ENCODE data around the gene ITPKC. TPM values are rescaled to one million over a fixed set of nuclear protein-coding genes. Genes with fewer than 3 reads are reported as not detected.
"Not testable (repeated sequence)": the region's sequence is repeated elsewhere in the genome, so short reads cannot be mapped to it uniquely, and the experiment has no call there.

ITPKC gene
- total RNA-seq, 1 donor from 2014 or later: 19.7 TPM

GRCh38 chr19:40726279-40726678 lies 9.4 kb downstream of the ITPKC start:
- H4K20me1 ChIP-seq (ENCODE audit: insufficient read depth, low read length): peaks cover 36% of the 10 kb centered on the region
- Mint-ChIP-seq H3K9me3 (ENCODE audit: unreplicated experiment) (no peaks in the 10 kb centered on the region), H3K4me3 (ENCODE audit: unreplicated experiment) (no peak overlapping the region), H3K36me3 (ENCODE audit: low read depth, unreplicated experiment) (peaks cover 29% of the 10 kb centered on the region), H3K27ac (ENCODE audit: unreplicated experiment) (no peak overlapping the region), H3K4me1 (ENCODE audit: low read depth, unreplicated experiment) (peaks cover 11% of the 10 kb centered on the region), H3K27me3 (ENCODE audit: low read depth, unreplicated experiment) (no peaks in the 10 kb centered on the region)
- no peak overlapping the region for H3K9ac ChIP-seq (ENCODE audit: low read length)
- no peaks in the 10 kb centered on the region for H3K9me3 ChIP-seq (ENCODE audit: insufficient read depth, low read depth, low read length)
- H3K36me3 ChIP-seq (ENCODE audit: insufficient read depth, low read length): peaks cover 22% of the 10 kb centered on the region
- no peaks in the 10 kb centered on the region for H3K27me3 ChIP-seq (ENCODE audit: insufficient read depth, low read length)
- no peak overlapping the region for H2AFZ ChIP-seq (ENCODE audit: low read depth, low read length)
- peaks cover 46% of the 10 kb centered on the region for H3K79me2 ChIP-seq (ENCODE audit: insufficient read depth, low read length)
- FAIRE-seq (no peak), DNase-seq (ENCODE audit: low read depth) (no peak)
- no peak for TF ChIP-seq EZH2 (IDR thresholded peaks at IDR 0.05; ENCODE audit: insufficient read depth, low read length)
- TF ChIP-seq, protein P1, sequence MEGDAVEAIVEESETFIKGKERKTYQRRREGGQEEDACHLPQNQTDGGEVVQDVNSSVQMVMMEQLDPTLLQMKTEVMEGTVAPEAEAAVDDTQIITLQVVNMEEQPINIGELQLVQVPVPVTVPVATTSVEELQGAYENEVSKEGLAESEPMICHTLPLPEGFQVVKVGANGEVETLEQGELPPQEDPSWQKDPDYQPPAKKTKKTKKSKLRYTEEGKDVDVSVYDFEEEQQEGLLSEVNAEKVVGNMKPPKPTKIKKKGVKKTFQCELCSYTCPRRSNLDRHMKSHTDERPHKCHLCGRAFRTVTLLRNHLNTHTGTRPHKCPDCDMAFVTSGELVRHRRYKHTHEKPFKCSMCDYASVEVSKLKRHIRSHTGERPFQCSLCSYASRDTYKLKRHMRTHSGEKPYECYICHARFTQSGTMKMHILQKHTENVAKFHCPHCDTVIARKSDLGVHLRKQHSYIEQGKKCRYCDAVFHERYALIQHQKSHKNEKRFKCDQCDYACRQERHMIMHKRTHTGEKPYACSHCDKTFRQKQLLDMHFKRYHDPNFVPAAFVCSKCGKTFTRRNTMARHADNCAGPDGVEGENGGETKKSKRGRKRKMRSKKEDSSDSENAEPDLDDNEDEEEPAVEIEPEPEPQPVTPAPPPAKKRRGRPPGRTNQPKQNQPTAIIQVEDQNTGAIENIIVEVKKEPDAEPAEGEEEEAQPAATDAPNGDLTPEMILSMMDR (IDR thresholded peaks at IDR 0.05; ENCODE audit: insufficient read depth, low read depth, low read length): no peak
- no peak overlapping the region for H3K27ac ChIP-seq (ENCODE audit: low read depth, low read length)
- no peak overlapping the region for H3K4me2 ChIP-seq (ENCODE audit: low read length)
- no peak overlapping the region for H3K4me3 ChIP-seq (ENCODE audit: insufficient read depth, low read depth, low read length)
- peaks cover 10% of the 10 kb centered on the region for H3K4me1 ChIP-seq (ENCODE audit: insufficient read depth, low read length)

DNA sequence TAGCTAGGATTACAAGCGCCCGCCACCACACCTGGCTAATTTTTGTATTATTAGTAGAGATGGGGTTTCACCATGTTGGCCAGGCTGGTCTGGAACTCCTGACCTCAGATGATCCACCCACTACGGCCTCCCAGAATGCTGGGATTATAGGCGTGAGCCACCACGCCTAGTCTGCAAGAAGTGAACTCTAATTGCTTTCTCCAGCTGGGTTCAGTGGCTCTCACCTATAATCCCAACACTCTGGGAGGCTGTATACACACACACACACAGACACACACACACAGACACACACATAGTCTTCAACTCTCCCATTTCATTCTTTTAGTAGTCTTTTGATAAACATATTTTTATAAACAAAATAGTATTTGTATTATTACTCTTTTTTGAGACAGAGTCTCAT lies 13.2 kb downstream of the ITPKC start:
- H3K9me3 Mint-ChIP-seq (ENCODE audit: unreplicated experiment); H3K4me3 Mint-ChIP-seq (ENCODE audit: unreplicated experiment); H3K9ac ChIP-seq (ENCODE audit: low read length); H3K9me3 ChIP-seq (ENCODE audit: insufficient read depth, low read depth, low read length); H3K27ac ChIP-seq (ENCODE audit: low read depth, low read length); H3K4me1 Mint-ChIP-seq (ENCODE audit: low read depth, unreplicated experiment); H3K4me2 ChIP-seq (ENCODE audit: low read length); H3K27me3 Mint-ChIP-seq (ENCODE audit: low read depth, unreplicated experiment); H4K20me1 ChIP-seq (ENCODE audit: insufficient read depth, low read length); H3K4me1 ChIP-seq (ENCODE audit: insufficient read depth, low read length); H3K27ac Mint-ChIP-seq (ENCODE audit: unreplicated experiment); DNase-seq (ENCODE audit: low read depth); H2AFZ ChIP-seq (ENCODE audit: low read depth, low read length); H3K4me3 ChIP-seq (ENCODE audit: insufficient read depth, low read depth, low read length); H3K27me3 ChIP-seq (ENCODE audit: insufficient read depth, low read length); FAIRE-seq: not testable (repeated sequence)
- H3K79me2 ChIP-seq (ENCODE audit: insufficient read depth, low read length): peaks cover 13% of the 10 kb centered on the region
- H3K36me3 Mint-ChIP-seq (ENCODE audit: low read depth, unreplicated experiment): peaks cover 33% of the 10 kb centered on the region
- peaks cover 28% of the 10 kb centered on the region for H3K36me3 ChIP-seq (ENCODE audit: insufficient read depth, low read length)

GRCh38 chr19:40732304-40732703 lies 15.4 kb downstream of the ITPKC start:
- H3K4me3 ChIP-seq (ENCODE audit: insufficient read depth, low read depth, low read length); H3K4me3 Mint-ChIP-seq (ENCODE audit: unreplicated experiment); H3K79me2 ChIP-seq (ENCODE audit: insufficient read depth, low read length); H4K20me1 ChIP-seq (ENCODE audit: insufficient read depth, low read length); H3K27me3 ChIP-seq (ENCODE audit: insufficient read depth, low read length); H3K9me3 Mint-ChIP-seq (ENCODE audit: unreplicated experiment); DNase-seq (ENCODE audit: low read depth); H3K4me2 ChIP-seq (ENCODE audit: low read length); H2AFZ ChIP-seq (ENCODE audit: low read depth, low read length); H3K27ac ChIP-seq (ENCODE audit: low read depth, low read length); H3K9ac ChIP-seq (ENCODE audit: low read length); H3K27me3 Mint-ChIP-seq (ENCODE audit: low read depth, unreplicated experiment); H3K4me1 Mint-ChIP-seq (ENCODE audit: low read depth, unreplicated experiment); H3K9me3 ChIP-seq (ENCODE audit: insufficient read depth, low read depth, low read length); H3K4me1 ChIP-seq (ENCODE audit: insufficient read depth, low read length); FAIRE-seq; H3K27ac Mint-ChIP-seq (ENCODE audit: unreplicated experiment): not testable (repeated sequence)
- peaks cover 24% of the 10 kb centered on the region for H3K36me3 ChIP-seq (ENCODE audit: insufficient read depth, low read length)
- peaks cover 37% of the 10 kb centered on the region for H3K36me3 Mint-ChIP-seq (ENCODE audit: low read depth, unreplicated experiment)

GRCh38 chr19:40733149-40733548 lies 16.2 kb downstream of the ITPKC start:
- no peak for DNase-seq (ENCODE audit: low read depth)
- H3K36me3 ChIP-seq (ENCODE audit: insufficient read depth, low read length): peaks cover 23% of the 10 kb centered on the region

More at GRCh38 chr19:40733149-40733548, 16.2 kb downstream of the ITPKC start:
- Histone ChIP-seq H2AFZ (ENCODE audit: low read depth, low read length) (no peak overlapping the region), H3K4me3 (ENCODE audit: insufficient read depth, low read depth, low read length) (no peak overlapping the region), H3K4me2 (ENCODE audit: low read length) (no peak overlapping the region), H3K79me2 (ENCODE audit: insufficient read depth, low read length) (no peaks in the 10 kb centered on the region), H3K4me1 (ENCODE audit: insufficient read depth, low read length) (no peaks in the 10 kb centered on the region), H3K27ac (ENCODE audit: low read depth, low read length) (no peak overlapping the region), H3K27me3 (ENCODE audit: insufficient read depth, low read length) (no peaks in the 10 kb centered on the region), H3K9ac (ENCODE audit: low read length) (no peak overlapping the region), H3K9me3 (ENCODE audit: insufficient read depth, low read depth, low read length) (no peaks in the 10 kb centered on the region), H4K20me1 (ENCODE audit: insufficient read depth, low read length) (no peaks in the 10 kb centered on the region)
- Mint-ChIP-seq H3K9me3 (ENCODE audit: unreplicated experiment) (no peaks in the 10 kb centered on the region), H3K36me3 (ENCODE audit: low read depth, unreplicated experiment) (peaks cover 35% of the 10 kb centered on the region), H3K4me1 (ENCODE audit: low read depth, unreplicated experiment) (no peaks in the 10 kb centered on the region), H3K27ac (ENCODE audit: unreplicated experiment) (no peak overlapping the region), H3K27me3 (ENCODE audit: low read depth, unreplicated experiment) (no peaks in the 10 kb centered on the region), H3K4me3 (ENCODE audit: unreplicated experiment) (no peak overlapping the region)
- FAIRE-seq: no peak
- TF ChIP-seq, protein P1 (IDR thresholded peaks at IDR 0.05; ENCODE audit: insufficient read depth, low read depth, low read length): no peak
- TF ChIP-seq EZH2 (IDR thresholded peaks at IDR 0.05; ENCODE audit: insufficient read depth, low read length): no peak

Measured in astrocyte (in vitro differentiated cells and primary cell).